Stimulated activated CD4-positive, alpha-beta T cell treated with anti-CD3 and anti-CD28 coated beads, Interleukin-2, amount 100 ng/mL, for 48 hours (primary cell): Measurements from ENCODE around the gene ITPA.

Source experiments
- DNase-seq, 2 donors: peaks; one replicate each; pipeline ENCODE4 v3.0.0-alpha.2; 2020

The ITPA gene

GRCh38 chr20:3246682-3247081 is 37.4 kb downstream of the ITPA start:
- DNase-seq: no peak

DNA sequence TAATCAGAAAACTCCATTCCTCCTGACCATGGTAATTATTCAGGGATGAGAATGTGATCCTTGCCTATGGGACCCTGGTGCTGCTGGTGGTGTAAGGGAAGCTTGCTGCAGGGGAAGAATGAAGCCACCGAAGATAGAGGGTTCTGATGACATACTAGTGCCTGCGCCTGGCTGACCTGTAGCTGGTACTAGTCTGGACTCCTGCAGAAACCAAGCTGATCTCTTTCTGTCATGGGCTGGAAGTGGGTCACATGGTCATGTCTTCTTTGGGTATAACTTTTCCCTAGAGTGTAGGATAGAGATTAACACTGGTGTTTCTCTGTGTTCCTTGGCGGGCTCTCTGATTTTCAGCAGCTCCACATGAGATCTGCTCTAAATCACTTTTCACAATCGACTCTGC is 38.3 kb downstream of the ITPA start:
- DNase-seq: no peak

GRCh38 chr20:3248167-3248992 is 39.1 kb downstream of the ITPA start:
- DNase-seq: no peak

GRCh38 chr20:3248993-3249347 is 39.7 kb downstream of the ITPA start:
- no peak for DNase-seq

DNA sequence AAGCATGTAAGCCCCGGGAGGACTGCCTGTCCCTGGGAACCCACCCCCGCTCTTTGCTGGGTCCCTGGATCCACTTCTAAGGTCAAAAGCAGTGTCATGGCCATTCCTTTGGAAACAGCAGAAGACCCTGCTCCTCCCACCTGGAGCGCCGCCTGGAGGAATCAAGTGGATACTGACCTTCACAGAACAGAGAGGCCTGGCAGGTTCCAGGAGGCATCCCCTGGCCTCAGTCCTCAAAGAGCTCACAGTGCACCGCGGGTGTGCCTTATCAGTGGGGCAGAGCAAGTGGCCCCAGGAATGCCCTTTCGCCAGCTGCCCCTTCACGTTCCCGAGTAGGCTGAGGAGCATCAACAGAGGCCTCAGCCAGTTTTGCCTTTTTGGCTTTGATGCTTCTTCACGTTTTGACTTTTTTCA is 40.8 kb downstream of the ITPA start:
- DNase-seq: no peak

DNA sequence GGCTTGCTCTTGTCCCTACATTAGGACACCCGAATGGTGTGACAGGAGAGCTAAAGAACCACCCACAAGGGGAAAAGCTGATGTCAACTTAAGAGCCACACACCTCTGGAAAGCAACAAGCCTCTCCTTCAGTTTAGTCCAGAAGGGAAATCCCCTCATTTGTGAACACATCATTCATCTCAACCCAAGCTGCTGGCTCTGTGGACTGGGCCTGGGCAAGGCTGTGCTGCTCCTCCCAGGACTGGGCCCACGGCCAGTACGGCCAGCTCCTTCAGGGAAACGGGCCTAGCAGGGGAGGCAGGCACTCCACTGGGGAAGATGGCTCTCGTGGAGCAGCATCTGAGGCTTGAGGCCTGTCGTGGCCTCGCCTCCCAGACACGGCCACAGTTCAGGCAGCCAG is 42.5 kb downstream of the ITPA start:
- DNase-seq: no peak

- DNase-seq: no peak
Measured at GRCh38 chr20:3255728-3256127, 46.4 kb downstream of the ITPA start.

GRCh38 chr20:3258429-3258828 is 49.1 kb downstream of the ITPA start:
- DNase-seq: no peak

- DNase-seq: no peak
Measured at GRCh38 chr20:3262566-3262965, 53.3 kb downstream of the ITPA start.

DNA sequence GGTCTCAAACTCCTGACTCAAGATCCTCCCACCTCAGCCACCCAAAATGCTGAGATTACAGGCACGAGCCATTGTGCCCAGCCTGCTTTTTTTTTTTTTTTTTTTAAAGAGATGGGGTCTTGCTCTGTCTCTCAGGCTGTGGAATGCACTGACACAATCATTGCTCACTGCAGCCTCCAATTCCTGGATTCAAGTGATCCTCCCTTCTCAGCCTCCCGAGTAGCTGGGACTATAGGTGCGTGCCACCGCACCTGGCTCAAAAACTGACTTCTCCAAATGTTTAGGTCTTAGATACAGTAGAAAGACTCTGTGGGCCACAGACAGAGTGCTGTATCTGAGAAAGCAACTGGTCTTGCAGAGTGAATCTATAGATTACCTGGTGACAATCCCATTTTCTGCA is 60.8 kb downstream of the ITPA start:
- no peak for DNase-seq

DNA sequence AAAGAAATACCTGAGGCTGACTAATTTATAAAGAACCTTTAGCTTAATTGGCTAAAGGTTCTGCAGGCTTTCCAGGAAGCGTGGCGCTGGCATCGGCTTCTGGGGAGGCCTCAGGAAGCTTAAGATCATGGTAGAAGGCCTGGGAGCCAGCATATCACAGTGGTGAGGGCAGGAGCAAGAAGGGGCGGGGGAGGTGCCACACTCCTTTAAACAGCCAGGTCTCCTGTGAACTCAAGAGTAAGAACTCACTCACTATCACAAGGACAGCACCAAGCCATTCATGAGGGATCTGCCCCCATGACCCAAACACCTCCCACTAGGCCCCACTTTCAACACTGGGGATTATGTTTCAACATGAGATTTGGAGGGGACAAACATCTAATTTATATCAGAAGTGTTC is 64.1 kb downstream of the ITPA start:
- no peak for DNase-seq
